ENCODE measurements around the gene SAMD14.

DNA sequence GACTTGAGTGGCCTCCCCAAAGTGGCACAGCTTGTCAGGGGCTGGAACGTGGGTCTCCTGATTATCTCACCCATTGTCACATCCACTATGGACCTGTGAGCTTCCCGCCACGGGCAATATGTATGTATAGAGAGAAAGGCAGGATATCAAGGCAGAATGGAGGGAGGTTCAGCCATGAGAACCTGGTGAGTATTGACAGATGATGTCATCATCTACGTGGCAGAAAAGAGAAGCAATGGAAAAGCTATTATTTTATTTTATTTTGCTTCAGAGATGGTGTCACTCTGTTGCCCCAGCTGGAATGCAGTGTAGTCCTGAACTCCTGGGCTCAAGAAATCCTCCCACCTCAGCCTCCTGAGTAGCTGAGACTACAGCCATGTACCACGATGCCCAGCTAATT is 48.2 kb downstream of the SAMD14 start:
- TF ChIP-seq CTCF (IDR thresholded peaks at IDR 0.05) (no peak), EZH2phosphoT487 (IDR thresholded peaks at IDR 0.05) (no peak)
